Muscle of arm (tissue), 14 donors: ENCODE data around the gene SINHCAF. TPM values are rescaled to one million over a fixed set of nuclear protein-coding genes. Genes with fewer than 3 reads are reported as not detected.
"Not testable (repeated sequence)": the region's sequence is repeated elsewhere in the genome, so short reads cannot be mapped to it uniquely, and the experiment has no call there.

ENCODE experiments used
- DNase-seq: peaks from one replicate; pipeline ENCODE4 v3.0.0-alpha.2; 2013
- long read RNA-seq, 11 donors: transcript quantifications; one replicate each; lab custom pipeline, GENCODE V29; 2026
- polyA plus RNA-seq, 12 donors: library from polyadenylated mRNA; unstranded; fragments of 120-200 nt; gene quantifications; one replicate each; pipeline ENCODE4 v1.2.1, GENCODE V29; 2013; ENCODE audit not compliant: insufficient read length in 12 of 12

The SINHCAF gene, protein sequence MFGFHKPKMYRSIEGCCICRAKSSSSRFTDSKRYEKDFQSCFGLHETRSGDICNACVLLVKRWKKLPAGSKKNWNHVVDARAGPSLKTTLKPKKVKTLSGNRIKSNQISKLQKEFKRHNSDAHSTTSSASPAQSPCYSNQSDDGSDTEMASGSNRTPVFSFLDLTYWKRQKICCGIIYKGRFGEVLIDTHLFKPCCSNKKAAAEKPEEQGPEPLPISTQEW
- 10 to 100 TPM in 11 of 12 donors, not detected in 1; 25.2 to 75.4 (median 40.1) TPM for polyA plus RNA-seq
- long read RNA-seq, donor 1, transcript SINHCAF-201 (6 exons, 3,163 nt) = major isoform, 10 of 22 reads
- long read RNA-seq, donor 1, transcript SINHCAF-203 (6 exons, 1,555 nt) = minor isoform, 8 of 22 reads
- long read RNA-seq, donor 1, partial matches to known transcripts = 0 of 22 reads
- long read RNA-seq, donor 1, other reads (novel, unspliced or antisense) = 0 of 22 reads
- long read RNA-seq, donor 2, transcript SINHCAF-201 (6 exons, 3,163 nt) = major isoform, 7 of 7 reads
- long read RNA-seq, donor 2, partial matches to known transcripts = 0 of 7 reads
- long read RNA-seq, donor 2, other reads (novel, unspliced or antisense) = 0 of 7 reads
- long read RNA-seq, donor 3, partial matches to known transcripts = 0 of 1 reads
- long read RNA-seq, donor 3, other reads (novel, unspliced or antisense) = 0 of 1 reads
- long read RNA-seq, donor 4, partial matches to known transcripts = 0 of 2 reads
- long read RNA-seq, donor 4, other reads (novel, unspliced or antisense) = 0 of 2 reads
- long read RNA-seq, donor 5 = 0 reads
- long read RNA-seq, donor 6, partial matches to known transcripts = 0 of 5 reads
- long read RNA-seq, donor 6, other reads (novel, unspliced or antisense) = 0 of 5 reads
- long read RNA-seq, donor 7, partial matches to known transcripts = 0 of 3 reads
- long read RNA-seq, donor 7, other reads (novel, unspliced or antisense) = 0 of 3 reads
- long read RNA-seq, donor 8, transcript SINHCAF-201 (6 exons, 3,163 nt) = major isoform, 6 of 6 reads
- long read RNA-seq, donor 8, partial matches to known transcripts = 0 of 6 reads
- long read RNA-seq, donor 8, other reads (novel, unspliced or antisense) = 0 of 6 reads
- long read RNA-seq, donor 9, partial matches to known transcripts = 0 of 6 reads
- long read RNA-seq, donor 9, other reads (novel, unspliced or antisense) = 0 of 6 reads
- long read RNA-seq, donor 10, transcript SINHCAF-201 (6 exons, 3,163 nt) = major isoform, 8 of 8 reads
- long read RNA-seq, donor 10, partial matches to known transcripts = 0 of 8 reads
- long read RNA-seq, donor 10, other reads (novel, unspliced or antisense) = 0 of 8 reads
- long read RNA-seq, donor 11, transcript SINHCAF-201 (6 exons, 3,163 nt) = major isoform, 10 of 14 reads
- long read RNA-seq, donor 11, partial matches to known transcripts = 0 of 14 reads
- long read RNA-seq, donor 11, other reads (novel, unspliced or antisense) = 0 of 14 reads

DNA sequence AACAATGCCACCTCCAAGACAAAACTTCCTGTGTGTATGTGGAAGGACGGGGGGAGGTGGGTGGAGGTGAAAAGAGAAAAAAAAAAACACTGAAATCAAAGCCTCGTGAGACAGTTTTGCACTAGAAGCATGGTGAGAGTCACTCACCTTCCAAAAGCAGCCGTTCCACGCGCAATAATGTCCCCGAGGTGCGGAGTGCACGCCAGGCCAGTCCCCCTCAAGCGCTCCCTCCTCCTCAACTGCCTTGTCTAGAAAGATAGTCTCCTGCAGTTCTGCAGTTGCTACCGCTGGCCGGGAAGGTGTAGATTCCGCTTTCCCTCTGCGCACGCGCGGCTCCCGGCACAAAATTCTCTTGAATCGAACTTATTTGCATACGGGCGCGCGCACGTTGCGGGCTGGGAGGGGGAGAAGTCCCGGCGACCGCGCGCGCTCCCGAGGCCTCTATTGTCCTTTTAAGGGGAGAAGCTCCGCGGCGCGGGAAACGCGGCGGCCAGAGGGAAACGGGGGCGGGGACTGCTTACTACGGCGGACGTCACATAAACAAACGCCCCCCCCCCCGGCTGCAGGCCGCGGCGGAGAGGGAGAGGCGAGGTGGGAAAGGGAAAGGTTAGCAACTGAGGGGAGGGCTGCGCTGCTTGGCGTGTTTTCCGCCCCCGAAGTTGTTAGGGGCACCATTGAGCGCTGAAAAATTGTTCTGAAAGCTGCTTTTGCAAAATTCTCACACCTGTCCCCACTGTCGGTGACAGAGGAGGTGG, at the start of gene SINHCAF:
SINHCAF (minus strand) TSS at position 274 of the 755 bp plus-strand sequence. CDS start 27,946 bp downstream, outside the sequence.
- peak; percentile 98 for DNase-seq

DNA sequence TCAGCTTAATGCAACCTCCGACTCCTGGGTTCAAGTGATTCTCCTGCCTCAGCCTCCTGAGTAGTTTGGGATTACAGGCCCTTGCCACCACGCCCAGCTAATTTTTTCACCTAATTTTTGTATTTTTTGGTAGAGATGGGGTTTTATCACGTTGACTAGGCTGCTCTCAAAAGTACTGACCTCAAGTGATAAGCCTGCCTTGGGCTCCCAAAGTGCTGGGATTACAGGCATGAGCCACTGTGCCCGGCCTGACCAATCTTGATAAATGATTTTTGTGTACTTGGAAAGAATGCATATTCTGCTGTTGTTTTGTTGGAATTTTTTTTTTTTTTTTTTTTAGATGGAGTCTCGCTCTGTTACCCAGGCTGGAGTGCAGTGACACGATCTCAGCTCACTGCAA, 49.5 kb upstream of the SINHCAF start:
- DNase-seq = not testable (repeated sequence)

DNA sequence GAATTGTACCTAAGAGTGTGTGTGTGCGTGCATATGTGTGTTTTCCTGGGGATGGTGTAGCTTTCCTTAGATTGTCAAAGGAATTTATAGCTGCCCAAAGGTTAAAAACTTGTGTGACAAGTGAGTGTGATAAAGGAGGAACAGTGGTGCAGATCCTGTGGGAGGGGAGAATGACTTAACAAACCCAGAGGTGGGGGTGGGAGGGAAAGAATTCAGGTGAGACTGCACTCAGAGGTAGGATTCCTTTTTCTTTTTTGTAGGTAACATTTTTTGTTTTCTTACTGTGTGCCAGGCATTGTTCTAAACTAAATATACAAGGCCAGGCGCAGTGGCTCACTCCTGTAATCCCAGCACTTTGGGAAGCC, 45.3 kb upstream of the SINHCAF start:
- no peak for DNase-seq

DNA sequence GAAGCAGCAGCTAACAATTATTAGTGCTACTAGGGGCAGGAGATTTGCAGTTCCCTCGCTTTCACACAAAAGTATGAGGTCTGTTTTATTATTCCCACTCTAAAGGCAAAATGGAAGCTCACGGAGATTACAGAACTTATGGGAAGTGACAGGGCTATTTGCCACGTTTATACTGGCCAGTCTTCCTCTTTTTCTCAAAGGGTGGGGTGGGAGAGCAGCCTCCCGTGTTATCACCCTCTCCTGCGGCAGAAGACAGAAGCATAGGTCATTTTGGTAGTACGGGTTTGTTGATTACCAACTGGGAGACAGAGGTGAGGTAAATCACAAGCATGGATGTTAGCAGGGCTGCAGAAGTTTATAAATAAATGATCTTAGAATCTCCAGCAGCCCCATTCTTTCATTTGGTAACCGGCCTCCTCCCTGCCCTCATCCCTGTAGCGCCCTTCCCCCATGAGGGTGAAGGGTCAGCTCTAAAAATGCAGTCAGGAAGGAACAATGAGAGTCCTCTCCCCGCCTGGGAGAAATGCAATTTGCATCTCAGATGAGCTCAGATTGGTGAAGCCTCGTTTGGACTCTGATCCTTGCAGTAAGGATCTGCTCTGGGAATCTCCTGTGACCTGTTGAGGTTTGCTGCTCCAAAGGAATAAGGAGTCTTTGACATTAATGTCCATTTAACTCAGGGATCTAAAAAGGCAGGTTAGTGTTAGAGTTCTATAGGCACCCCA, 44.7 kb upstream of the SINHCAF start:
- no peak for DNase-seq

DNA sequence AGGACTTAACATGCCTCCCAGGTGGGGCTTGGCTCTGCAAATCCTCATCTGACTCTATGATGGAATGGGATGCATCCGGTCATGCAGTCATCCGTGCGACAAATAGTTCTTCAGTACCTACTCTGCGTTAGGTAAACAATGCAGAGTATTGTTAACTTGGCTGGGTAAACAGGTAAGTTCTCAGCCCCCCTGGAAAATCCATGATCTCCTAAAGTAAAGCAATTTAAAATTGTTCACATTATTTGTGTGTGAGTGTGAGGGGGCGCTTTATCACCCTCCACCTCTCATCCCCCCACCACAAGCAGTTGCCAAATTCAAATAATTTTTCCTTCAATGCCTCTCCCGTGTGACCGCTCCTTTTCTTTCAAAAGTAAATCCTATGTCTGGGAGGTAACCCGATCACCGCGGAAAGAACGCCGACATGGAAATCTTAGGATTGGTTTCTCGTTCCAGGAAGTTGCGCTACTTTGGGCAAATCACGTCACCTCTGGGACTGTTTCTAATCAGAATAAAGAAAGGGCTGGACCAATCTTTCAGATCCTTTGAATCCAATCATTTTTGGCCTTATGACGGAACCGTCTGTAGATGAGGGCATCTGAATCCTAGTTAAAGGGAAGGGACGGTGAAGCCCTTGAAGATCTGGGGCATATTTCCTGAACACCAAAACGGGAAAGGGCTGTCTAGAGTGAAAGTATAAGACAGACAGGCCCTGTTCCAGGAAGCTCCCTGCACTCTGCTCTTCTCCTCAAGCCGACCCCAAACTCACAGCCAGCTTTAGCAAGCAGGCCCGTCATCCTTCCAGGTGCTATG, 44.0 kb upstream of the SINHCAF start:
- peak; percentile 84 for DNase-seq

DNA sequence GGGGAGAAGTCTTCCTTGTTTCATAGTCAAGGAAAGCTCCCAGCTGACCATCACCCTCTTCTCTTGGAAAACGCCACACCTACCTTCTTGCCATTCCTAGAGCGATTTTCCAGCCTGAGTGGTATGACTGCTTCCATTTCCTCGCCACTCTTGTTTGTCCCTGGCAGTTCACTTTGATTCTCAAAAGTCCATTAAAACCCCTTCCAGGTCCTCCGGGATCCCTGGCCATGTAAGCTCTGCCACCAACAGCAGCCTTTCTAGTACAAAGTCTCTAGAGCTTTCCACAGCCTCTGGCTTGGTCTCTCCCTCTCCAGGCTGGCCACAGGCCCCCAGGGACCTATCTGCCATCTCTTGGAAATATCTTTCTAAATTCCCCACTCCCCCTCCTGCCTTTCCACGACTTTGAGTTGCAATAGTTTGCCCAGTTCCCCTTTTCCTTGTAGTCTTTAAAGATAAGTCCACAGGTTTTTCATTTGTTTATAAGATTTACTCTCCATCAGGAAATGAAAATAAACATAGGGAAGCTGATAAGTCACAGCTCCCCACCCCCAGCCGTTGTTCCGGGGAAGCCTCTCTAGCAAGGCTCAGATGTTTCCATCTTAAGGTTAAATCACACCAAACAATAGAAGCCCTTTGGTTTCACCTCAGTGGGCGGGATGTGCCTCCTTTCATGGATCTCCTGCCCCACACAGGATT, 42.9 kb upstream of the SINHCAF start:
- DNase-seq = no peak

DNA sequence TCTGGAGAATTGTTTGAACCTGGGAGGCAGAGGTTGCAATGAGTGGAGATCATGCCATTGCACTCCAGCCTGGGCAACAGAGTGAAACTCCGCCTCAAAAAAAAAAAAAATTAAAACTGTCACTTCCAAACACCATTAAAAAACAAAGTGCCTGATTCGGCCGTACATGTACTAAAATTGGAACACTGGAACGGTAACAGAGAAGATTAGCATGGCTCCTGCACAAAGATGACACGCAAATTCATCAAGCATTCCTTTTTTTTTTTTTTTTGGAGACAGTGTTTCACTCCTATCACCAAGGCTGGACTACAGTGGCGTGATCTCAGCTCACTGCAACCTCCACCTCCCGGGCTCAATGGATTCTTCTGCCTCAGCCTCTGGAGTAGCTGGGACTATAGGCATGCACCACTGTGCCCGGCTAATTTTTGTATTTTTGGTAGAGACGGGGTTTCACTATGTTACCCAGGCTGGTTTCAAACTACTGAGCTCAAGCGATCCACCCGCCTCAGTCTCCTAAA, 40.2 kb upstream of the SINHCAF start:
- no peak for DNase-seq

DNA sequence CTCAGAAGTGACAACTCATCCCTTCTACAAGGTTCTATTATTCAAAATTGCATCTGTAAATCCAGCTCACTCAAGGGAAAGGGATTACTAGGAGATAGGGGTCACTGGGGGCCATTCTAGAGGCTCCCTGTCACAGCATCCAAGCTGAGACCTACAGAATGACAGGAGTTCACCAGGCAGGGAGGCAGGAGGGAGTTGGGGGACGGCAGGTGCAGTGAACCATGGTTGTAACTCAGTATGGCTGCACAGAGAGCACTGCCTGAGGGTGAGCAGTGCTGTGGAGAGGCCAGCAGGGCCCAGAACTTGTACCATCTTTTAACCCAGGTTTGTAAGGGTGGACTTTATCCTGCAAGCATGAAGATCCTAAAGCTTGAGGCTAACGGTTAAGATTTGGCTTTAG, 37.9 kb upstream of the SINHCAF start:
- no peak for DNase-seq

DNA sequence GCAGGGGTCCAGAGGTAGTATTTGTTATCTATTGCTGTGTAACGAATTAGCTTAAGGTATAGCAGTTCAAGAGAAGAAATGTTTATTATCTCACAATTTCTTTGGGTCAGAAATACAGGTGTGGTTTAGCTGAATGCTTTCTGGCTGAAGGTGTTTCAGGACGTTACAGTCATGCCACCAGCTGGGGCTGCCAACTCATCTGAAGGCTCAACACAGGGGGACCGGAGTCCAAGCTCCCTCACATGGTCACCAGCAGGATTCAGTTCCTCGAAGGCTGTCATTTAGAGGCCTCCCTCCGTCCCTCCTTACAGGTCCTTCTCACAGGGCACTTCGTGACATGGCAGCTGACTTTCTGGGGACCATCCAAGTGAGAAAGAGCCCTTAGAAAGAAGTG, 37.5 kb upstream of the SINHCAF start:
- no peak for DNase-seq

DNA sequence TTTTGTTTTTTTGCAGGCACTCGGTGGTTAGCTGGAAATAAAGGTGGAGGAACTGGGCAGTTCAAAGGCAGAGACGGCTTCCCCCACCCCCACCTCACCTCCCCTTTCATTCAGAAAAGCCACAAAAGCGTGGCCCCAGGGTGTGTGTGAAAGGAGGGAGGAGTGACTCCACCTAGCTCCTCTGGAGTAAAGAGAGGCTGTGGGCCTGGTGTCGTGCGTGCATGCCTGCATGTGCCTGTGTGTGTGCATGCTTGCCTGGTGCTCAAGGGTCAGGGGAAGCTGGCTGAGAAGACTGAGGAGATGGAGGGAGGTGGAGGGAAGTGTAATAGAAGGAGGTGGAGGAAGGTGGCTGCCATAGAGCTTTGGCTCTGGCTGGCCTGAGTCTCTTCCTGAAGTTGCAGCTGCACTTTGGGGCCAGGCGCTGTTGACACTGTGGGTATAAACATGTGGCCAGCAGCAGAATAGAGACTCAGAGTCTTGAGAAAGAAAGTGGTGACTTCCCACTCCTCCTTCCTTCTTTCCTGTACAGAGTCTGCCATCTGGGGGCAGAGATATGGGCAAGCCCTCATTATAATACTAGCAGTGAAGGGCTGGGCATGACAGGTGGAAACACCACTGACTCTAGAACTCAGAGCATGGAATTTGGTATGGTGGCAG, 36.9 kb upstream of the SINHCAF start:
- DNase-seq = no peak

DNA sequence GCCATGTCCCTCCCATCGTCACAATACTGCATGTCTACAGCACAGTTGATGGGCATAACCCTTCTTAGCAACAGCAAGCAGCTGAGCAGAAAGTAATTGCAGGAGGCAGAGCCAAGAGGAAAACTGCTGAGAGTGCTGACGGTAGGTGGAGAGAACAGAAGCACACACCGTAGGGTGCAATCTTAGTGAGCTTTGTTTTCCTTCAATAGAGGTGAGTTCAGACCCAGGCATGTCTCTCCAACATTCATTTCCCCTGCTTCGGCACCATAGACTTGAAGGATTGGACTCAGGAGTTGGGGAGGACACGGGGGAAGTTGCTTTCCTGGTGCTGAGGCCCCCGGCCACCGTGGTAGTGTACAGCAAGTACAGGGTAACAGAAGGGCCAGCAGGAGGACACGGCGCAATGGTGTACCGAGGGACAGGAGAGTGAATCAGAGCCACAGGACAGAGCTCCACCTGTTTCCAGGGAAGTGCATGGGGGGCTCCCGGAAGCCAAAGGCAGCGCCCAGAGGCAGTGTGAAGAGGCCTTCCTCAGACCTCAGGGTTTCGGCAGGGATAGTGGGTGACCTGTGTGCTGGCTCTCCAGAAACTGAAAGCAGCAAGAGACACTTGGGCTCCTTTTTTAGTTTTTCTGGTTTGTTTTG, 36.3 kb upstream of the SINHCAF start:
- no peak for DNase-seq

DNA sequence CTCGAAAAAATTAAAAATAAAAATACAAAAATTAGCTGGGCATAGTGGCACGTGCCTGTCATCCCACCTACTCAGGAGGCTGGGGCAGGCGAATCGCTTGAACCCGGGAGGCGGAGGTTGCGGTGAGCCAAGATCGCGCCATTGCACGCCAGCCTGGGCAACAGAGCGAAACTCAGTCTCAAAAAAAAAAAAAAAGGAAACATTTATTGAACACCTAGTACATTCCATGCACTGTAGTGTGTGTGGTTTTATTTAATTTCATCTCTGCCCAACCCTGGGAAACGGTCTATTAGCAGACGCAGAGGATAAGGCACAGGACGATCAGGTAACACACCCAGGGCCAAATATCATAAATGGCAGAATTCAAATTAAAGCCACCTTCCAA, 35.8 kb upstream of the SINHCAF start:
- DNase-seq = no peak

DNA sequence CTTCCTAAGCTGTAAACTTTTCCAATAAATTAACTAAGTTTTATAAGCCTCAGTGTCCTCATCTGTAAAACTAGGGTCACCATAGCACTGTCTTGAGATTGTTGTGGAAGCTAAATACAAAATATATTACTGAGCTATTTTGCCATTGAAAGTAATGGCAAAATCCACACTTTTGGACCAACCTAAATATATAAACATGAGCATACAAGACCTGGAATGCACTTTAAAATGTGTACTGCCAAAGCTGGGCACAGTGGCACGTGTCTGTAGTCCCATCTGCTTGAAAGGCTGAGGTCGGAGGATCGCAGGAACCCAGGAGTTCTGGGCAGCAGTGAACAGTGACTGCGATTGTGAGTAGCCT, 29.8 kb upstream of the SINHCAF start:
- no peak for DNase-seq

DNA sequence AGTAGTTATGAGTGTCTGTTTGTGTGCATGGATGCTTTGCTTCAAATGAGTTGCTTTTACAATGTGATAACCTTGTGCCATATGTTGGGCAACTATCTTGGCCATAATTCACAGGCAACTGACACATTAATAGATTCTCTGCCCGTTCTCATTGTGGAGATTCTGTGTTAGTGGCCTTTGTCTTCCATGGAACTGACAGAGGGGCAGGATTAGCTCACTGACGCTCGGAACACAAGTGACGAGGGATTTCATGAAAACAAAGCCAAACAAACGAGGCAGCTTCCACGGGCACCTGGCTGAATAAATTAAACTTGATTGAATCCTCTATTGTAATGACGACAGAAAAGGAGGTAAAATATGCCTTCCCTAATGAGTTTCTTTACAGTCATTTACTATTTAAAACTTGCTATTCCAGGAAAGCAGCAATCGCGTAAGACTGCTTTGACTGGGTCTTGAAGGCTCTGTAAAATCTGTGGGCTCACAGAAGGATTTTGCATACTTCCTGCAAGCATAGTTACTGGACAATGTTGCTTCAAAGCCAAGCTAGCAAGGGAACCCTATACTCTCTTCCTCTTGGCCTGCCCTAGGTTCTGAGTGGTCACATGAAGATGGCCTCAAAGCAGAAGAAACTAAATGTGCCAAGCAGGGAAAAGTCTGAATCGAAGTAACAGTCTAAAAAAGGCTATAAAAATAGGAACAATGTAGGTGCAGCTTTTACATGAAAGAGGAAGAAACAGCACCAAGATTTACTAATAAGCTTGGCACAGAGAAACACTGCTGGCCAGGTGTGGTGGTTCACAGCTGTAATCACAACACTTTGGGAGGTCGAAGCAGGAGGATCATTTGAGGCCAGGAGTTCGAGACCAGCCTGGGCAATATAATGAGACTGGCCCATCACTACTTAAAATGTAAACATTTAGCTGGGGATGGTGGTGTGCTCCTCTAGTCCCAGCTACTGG, 28.1 kb upstream of the SINHCAF start:
- DNase-seq = no peak

DNA sequence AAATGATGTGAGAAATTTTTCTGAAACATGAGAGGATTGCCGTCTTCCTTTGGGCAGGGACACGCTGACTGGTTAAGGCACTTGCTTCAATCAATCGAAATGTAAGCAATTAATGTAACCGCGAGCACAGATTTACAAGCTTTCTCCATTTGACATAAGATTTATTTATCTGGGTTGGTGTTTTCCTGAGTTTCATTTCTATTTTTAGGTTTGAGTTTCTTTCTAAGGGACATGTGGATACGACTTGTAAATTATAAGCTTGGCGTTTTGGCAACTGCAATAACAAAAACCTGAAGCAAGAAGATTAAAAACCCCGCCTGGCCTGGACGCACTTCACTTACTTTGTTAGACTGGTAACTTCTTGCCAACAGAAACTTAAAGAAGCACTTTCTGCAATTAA, 20.3 kb upstream of the SINHCAF start:
- no peak for DNase-seq

DNA sequence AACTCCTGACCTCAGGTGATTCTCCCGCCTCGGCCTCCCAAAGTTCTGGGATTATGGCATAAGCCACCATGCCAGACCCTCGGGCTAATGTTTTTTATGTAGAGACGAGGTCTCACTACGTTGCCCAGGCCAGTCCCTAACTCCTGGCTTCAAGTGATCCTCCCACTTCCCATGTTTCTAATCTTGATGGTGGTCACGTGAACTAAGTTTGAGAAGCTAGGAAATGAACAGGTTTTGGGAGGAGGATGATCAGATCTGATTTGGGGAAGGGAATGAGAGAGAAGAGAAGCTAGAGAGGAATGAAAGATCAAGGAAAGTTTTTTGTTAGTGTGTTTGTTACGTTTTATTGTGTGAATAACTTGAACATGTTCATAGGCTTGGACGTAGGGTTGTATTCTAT, 17.2 kb upstream of the SINHCAF start:
- DNase-seq = no peak
